Heart left ventricle (tissue), 13 donors: ENCODE measurements around the gene AFAP1L2.

ENCODE experiments used
- POLR2A ChIP-seq, 2 donors: fragments of 450-650 bp; IDR thresholded peaks; one replicate each; pipeline ENCODE4 v1.6.1; 2017; ENCODE audit warnings: antibody characterized with exemption in 2 of 2, mild to moderate bottlenecking in 2 of 2, moderate library complexity in 2 of 2
- TF ChIP-seq, protein P1 (sequence below), 12 donors: fragments of 200-600 bp; sonication (generic) in 4 of 12; IDR thresholded peaks; one replicate each; pipeline versions ENCODE4 v1.5.0 to v1.8.0; 2018 to 2022; ENCODE audit warnings: antibody characterized with exemption in 12 of 12, mild to moderate bottlenecking in 5 of 12
- donor health status: ischemic (EF 13 %, LVEDD 7.1; RV severe dilation, severe dysfunction).
- donor health status: DM: no; HTN: yes; CAD: no.
- donor health status: DM: no; HTN: no; CAD: no.
- donor health status: ischemic (EF 25% LVEDD 6.9; RV normal size, moderate dysfunction).
- donor health status: ischemic (EF 25% LVEDD 5.7; RV mildly dilated, moderate dysfunction).
- donor health status: ischemic (EF 35%, LVEDD 5.7; RV mildly dilated, moderate dysfunction).
- donor health status: nonischemic (EF 11% LVEDD 7.7; RV severe dilation, severe dysfunction).
- donor health status: DM: yes; HTN: yes; CAD: no.
- donor health status: PGD.
- donor health status: ischemic (EF 29% LVEDD 5.4; RV normal size, mild dysfunction).
- donor health status: nonischemic (EF 23%, LVEDD 6.1; RV moderate dilation, normal function).

- TF ChIP-seq, protein P1, sequence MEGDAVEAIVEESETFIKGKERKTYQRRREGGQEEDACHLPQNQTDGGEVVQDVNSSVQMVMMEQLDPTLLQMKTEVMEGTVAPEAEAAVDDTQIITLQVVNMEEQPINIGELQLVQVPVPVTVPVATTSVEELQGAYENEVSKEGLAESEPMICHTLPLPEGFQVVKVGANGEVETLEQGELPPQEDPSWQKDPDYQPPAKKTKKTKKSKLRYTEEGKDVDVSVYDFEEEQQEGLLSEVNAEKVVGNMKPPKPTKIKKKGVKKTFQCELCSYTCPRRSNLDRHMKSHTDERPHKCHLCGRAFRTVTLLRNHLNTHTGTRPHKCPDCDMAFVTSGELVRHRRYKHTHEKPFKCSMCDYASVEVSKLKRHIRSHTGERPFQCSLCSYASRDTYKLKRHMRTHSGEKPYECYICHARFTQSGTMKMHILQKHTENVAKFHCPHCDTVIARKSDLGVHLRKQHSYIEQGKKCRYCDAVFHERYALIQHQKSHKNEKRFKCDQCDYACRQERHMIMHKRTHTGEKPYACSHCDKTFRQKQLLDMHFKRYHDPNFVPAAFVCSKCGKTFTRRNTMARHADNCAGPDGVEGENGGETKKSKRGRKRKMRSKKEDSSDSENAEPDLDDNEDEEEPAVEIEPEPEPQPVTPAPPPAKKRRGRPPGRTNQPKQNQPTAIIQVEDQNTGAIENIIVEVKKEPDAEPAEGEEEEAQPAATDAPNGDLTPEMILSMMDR (IDR thresholded peaks at IDR 0.05), result no peak
- no peak for TF ChIP-seq POLR2A (IDR thresholded peaks at IDR 0.05)
These were observed 147.5 kb downstream of the AFAP1L2 start for GRCh38 chr10:114256822-114257221.
